G401 (cell line): ENCODE data around the gene CHTF8. TPM values are rescaled to one million over a fixed set of nuclear protein-coding genes. Genes with fewer than 3 reads are reported as not detected.

Source experiments
- DNase-seq: peaks from one replicate; pipeline ENCODE4 v3.0.0-alpha.2; 2015; ENCODE audit warnings: low spot score
- in situ Hi-C: cut with HindIII; loops from 2 replicates; pipeline ENCODE4 v1.10.0; 2016; ENCODE audit warnings: low sequenced_read_pairs, mixed read lengths
- total RNA-seq: library from RNA; depleted of rRNA; stranded (reverse); fragments of >200 nt; shearing (Covaris generic); gene quantifications from 2 replicates; pipeline ENCODE4 v1.2.3, GENCODE V29; 2014; rRNA removed

Gene CHTF8
- total RNA-seq, 1 experiment from 2014 or later = 268 TPM

DNA sequence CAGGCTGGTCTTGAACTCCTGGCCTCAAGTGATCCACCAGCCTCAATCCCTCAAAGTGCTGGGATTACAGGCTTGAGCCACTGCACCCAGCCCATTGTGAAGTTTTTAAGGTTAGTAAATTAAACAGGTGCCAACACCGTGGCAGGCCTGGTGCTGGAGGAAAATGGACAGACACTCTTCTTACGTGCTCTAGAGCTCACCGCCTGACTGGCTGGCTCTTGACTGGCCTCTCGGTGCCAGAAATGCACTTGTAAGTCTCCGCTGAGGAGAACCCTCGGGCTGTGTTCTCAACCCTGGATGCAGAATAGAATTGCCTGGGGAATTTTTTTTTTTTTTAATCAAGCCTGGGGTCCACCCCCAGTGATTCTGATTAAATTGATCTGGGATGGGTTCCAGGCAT, 37.2 kb downstream of the CHTF8 start:
- in situ Hi-C loops = no loop called here
- no peak for DNase-seq

DNA sequence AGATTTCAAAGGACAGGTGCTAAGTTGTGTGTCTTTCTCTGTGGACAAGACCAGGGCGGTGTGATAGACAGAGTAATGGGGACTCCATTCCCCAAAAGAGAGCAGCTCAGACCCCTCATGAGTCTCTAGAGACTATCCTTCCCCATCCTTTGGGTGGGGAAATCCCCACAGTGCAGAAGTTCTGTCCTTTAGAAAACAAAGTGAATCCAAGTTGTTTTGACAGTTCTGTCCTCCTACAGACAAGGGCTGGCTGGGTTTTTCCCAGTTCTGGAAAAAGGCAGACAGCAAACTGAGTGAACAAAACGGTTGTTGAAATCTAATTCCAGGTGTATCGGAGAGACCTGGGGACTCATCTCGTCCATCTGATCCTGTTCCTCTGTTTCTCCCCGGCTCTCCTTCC, 37.9 kb downstream of the CHTF8 start:
- in situ Hi-C loops = no loop called here
- no peak for DNase-seq

- in situ Hi-C loops = no loop called here
- no peak for DNase-seq
Measured at GRCh38 chr16:69093974-69094373, 38.4 kb downstream of the CHTF8 start.

DNA sequence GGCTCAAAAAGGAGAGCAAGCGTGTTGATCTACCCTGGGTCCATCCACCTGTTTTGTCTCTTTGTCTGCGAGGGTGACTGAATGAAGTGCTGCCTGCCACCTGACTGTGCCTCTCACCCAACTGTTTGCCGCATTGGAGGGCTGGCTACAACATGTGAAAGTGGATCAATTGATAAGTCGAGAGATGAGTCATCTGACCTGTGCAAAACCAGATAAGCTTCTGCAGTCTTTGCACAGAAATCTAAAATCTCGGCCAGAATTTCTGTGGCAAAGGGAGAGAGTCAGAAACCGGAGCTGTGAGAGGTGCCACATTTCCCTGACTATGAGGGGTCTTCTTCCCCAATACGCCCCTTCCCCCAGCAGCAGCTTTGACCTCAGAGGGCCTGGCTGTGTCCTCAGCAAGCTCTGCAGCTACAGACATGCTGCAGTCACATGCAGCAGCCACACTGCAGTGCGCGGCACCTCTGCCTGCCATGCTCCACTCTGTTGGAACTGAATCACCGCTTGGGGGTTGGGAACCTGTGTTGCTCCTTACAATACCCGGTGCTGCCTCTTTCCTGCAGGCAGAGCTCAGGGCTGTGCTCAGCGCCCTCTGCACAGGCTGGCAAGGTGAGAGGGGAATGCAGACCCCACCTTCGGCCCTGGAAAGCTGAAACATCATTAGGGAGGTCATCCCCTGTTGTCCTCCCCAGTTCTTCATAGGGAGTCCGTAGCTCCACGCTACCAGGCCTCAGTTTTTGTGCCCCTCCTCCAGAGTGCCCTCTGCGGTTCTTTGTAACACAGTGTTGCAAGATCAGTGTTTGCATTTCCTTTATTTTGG, 43.1 kb downstream of the CHTF8 start:
- no peak for DNase-seq
- in situ Hi-C loops = no loop called here

GRCh38 chr16:69088684-69089083, 43.7 kb downstream of the CHTF8 start:
- no peak for DNase-seq
- in situ Hi-C loops = no loop called here

DNA sequence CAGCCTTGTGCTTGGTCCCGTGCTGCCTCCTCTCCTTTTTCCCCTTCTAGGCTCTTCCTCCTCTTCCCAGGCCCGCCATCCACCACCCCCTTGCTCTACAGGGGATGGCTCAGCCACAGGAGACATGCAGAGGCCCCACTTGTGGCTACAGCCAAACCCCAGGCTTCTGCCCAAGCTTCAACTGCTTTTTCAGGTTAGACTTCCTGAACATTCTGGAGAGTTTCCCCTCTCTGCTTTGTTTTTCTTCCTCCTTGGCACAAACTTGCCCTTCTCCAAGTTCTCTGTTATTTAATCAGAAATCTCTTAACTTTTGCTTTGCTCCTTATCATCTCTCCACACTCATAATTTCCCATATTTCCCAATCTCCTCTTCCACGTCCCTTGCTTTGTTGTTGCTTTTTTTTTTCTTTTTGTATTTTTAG, 45.2 kb downstream of the CHTF8 start:
- DNase-seq = no peak
- in situ Hi-C loops = no loop called here

- DNase-seq = no peak
- in situ Hi-C loops = no loop called here
Measured at GRCh38 chr16:69085032-69085695, 47.2 kb downstream of the CHTF8 start.

GRCh38 chr16:69084289-69084688, 48.1 kb downstream of the CHTF8 start:
- in situ Hi-C loops = no loop called here
- no peak for DNase-seq

DNA sequence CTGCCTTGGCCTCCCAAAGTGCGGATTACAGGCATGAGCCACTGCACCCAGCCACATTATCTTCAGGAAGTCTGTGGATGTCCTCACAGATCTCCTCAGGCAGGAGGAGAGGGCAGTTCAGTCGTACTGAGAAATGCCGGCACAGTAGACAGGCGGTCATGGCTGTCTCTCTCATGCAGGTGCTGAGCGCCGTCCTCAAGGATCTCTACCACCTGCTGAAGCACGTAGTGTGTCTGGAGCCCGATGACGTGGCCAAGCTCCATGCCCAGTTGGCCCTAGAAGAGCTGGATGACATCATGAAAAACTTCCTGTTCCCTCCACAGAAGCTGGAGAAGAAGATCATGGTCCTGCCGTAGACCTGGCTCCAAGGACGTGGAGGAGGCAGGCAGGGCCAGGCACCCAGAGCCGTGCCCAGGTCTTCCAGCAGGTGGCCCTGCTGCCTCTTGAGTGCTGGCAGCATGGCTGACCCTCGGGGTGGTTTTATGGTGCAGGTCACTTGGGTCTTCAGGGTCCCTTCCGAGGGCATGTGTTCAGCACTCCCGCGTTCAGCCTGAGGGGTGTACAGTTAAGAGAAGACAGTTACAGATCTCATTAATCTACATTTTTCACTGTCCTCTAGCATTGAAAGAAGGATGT, 49.0 kb downstream of the CHTF8 start:
- in situ Hi-C loops = no loop called here
- DNase-seq = no peak

GRCh38 chr16:69079697-69080096, 52.7 kb downstream of the CHTF8 start:
- in situ Hi-C loops = no loop called here
- DNase-seq = no peak

GRCh38 chr16:69078073-69078472, 54.3 kb downstream of the CHTF8 start:
- in situ Hi-C loops = no loop called here
- DNase-seq = no peak

- no peak for DNase-seq
- in situ Hi-C loops = no loop called here
Measured at GRCh38 chr16:69077251-69077650, 55.1 kb downstream of the CHTF8 start.

- no peak for DNase-seq
- in situ Hi-C loops = no loop called here
Measured at GRCh38 chr16:69073181-69073702, 59.1 kb downstream of the CHTF8 start.

- in situ Hi-C loops = no loop called here
- DNase-seq = no peak
Measured at GRCh38 chr16:69072640-69072974, 59.8 kb downstream of the CHTF8 start.

DNA sequence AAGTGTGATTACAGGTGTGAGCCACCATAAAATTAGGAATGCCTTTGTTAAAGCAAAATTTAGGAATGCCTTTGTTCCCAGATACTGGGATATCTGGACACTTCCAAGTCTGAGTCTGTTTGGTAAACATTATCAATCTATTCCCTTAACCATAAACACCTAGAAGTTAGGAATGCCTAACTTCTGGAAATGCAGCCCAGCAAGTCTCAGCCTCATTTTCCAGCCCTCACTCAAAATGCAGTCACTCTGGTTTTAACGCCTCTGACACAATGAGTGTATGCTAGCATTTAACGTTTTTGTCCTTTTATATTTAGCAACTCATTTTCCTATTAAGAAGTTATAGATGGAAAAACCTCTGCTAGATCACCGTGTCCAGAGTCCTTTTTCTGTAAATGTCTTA, 61.4 kb downstream of the CHTF8 start:
- in situ Hi-C loops = no loop called here
- DNase-seq = no peak

DNA sequence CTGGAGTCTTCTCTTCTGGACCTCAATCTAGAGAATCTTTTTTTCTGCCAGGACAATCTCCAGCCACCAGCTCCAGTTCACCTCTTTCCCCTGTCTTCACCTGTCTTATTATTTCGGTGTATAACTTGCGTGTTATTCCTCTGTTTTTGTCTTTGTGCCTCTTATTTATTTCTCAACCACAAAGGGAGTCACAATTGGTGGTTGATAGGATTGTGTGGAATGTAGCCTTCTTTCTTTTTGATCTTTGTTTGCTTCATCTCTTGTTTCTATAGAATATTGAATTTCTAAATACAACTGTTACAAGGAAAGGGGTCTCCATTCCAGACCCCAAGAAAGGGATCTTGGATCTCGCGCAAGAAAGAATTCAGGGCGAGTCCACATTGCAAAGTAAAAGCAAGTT, 62.9 kb downstream of the CHTF8 start:
- in situ Hi-C loops = no loop called here
- DNase-seq = no peak

Other genes starting within 250 kb of the CHTF8 start
- gene HAS3, start 26.9 kb downstream of the CHTF8 start, total RNA-seq = 0.06 and 2.6 TPM in 2 replicates
- 66.4 and 89.9 TPM in 2 replicates for gene UTP4, start 61 bp upstream of the CHTF8 start, total RNA-seq
- 13.9 and 36.0 TPM in 2 replicates for gene SNTB2, start 54.6 kb upstream of the CHTF8 start, total RNA-seq
- gene VPS4A, start 178.8 kb upstream of the CHTF8 start, total RNA-seq = 55.2 and 60.7 TPM in 2 replicates
- 28.3 and 49.1 TPM in 2 replicates for gene PDF, start 198.0 kb upstream of the CHTF8 start, total RNA-seq
- gene COG8, start 207.0 kb upstream of the CHTF8 start, total RNA-seq = 71.6 and 77.0 TPM in 2 replicates
- 33.0 and 35.3 TPM in 2 replicates for gene NIP7, start 207.2 kb upstream of the CHTF8 start, total RNA-seq
- gene TMED6, start 219.2 kb upstream of the CHTF8 start, total RNA-seq = not detected in 2 replicates